ENCODE measurements around the gene MRGPRD. TPM values are rescaled to one million over a fixed set of nuclear protein-coding genes. Genes with fewer than 3 reads are reported as not detected.
A peak's percentile ranks its signal among the peaks of the same experiment; 100 is the strongest.

MRGPRD gene
- total and polyA plus RNA-seq, 11 donors, result not detected

- Histone ChIP-seq H3K4me1 (peaks cover 0 to 10% (median 8%) of the 10 kb centered on the region in 12 donors), H3K27ac (no peak overlapping the region), H3K9me3 (no peaks in the 10 kb centered on the region), H3K4me3 (no peak overlapping the region), H3K36me3 (no peaks in the 10 kb centered on the region), H3K27me3 (no peaks in the 10 kb centered on the region)
- DNase-seq, result peak in 2 of 5 donors; percentile 15 to 55
- ATAC-seq, result no peak
- intact Hi-C loops (cut with DNase I), result loop anchor here in 2 of 10 donors (10.0 kb wide), 2 partner anchors 125 to 295 kb away; no protein-coding TSS in a partner anchor
- no peak for TF ChIP-seq POLR2A (IDR thresholded peaks at IDR 0.05)
- TF ChIP-seq, protein P1, sequence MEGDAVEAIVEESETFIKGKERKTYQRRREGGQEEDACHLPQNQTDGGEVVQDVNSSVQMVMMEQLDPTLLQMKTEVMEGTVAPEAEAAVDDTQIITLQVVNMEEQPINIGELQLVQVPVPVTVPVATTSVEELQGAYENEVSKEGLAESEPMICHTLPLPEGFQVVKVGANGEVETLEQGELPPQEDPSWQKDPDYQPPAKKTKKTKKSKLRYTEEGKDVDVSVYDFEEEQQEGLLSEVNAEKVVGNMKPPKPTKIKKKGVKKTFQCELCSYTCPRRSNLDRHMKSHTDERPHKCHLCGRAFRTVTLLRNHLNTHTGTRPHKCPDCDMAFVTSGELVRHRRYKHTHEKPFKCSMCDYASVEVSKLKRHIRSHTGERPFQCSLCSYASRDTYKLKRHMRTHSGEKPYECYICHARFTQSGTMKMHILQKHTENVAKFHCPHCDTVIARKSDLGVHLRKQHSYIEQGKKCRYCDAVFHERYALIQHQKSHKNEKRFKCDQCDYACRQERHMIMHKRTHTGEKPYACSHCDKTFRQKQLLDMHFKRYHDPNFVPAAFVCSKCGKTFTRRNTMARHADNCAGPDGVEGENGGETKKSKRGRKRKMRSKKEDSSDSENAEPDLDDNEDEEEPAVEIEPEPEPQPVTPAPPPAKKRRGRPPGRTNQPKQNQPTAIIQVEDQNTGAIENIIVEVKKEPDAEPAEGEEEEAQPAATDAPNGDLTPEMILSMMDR (IDR thresholded peaks at IDR 0.05), result no peak
- 89 to 94% (median 92%) methylated on average over 23 to 31 of the region's 31 CpGs for WGBS, 4 donors
Measured at GRCh38 chr11:68959465-68960293, 21.1 kb downstream of the MRGPRD start.

DNA sequence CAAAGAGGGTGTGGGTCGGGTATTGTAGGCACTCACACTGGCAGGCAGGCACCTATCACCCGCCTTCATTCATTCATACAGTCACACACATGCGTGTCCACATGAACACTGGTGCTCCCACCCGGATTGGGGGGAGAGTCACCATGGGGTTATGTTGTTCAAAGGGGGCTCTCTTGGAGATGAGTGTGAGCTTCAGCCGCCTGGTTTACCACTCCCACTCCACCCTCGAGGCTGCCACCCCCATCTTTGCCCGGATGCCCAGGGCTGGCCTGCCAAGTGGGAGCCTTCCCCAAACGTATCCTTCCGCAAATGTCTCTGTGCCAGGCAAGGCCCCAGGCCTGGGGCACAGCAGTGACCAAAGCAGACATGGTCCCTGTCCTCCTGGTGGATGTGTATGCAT is 22.6 kb downstream of the MRGPRD start:
- DNase-seq (peak in 2 of 5 donors; percentile 17 to 20), ATAC-seq (no peak)
- Histone ChIP-seq H3K4me1 (peaks cover 0 to 11% (median 8%) of the 10 kb centered on the region in 12 donors), H3K4me3 (no peak overlapping the region), H3K27me3 (no peaks in the 10 kb centered on the region), H3K36me3 (no peaks in the 10 kb centered on the region), H3K9me3 (no peaks in the 10 kb centered on the region), H3K27ac (no peak overlapping the region)
- TF ChIP-seq, protein P1 (IDR thresholded peaks at IDR 0.05), result no peak
- no peak for TF ChIP-seq POLR2A (IDR thresholded peaks at IDR 0.05)
- 94 to 97% (median 96%) methylated on average over 7 to 9 of the region's 9 CpGs for WGBS, 4 donors
- intact Hi-C loops (cut with DNase I), result loop anchor here in 1 of 10 donors (10.0 kb wide), 1 partner anchor 127 kb away; no protein-coding TSS in a partner anchor

DNA sequence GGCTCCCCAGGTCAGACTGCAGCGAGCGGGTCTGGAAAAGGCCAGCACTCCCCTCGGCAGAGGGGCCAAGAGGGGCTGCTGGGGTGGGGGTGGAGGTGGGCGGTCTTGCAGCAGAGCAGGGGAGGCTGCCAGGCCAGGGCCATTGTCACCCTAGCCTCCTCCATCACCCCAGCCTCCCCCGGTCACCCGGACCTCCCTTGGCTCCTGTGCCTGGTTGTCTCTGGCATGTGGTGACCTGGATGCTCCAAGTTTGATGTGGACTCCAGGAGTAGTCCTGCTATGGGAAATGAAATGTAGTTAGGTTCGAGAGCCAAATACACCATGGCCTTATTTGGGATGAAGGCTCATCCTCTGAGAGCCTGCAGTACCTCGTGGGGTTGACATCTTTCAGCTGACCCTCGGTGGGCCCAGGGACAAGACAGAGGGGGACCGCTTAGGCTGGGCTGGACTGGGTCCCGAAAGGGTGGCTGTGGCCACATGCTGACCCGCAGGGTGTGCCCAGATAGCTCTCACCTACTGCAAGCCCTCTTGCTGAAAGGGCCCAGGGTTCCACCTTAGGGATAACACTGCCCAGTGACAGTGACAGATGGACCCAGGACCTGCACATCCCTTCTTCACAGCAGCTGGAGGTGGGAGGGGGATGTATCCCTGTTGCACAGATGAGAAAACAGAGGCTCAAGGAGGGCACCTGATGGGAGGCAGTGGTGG is 24.1 kb downstream of the MRGPRD start:
- Histone ChIP-seq H3K27ac (peak overlapping the region in 1 of 12 donors; percentile 84), H3K4me1 (peaks cover 0 to 11% (median 8%) of the 10 kb centered on the region in 12 donors), H3K27me3 (no peaks in the 10 kb centered on the region), H3K9me3 (no peaks in the 10 kb centered on the region), H3K36me3 (no peaks in the 10 kb centered on the region), H3K4me3 (no peak overlapping the region)
- 75 to 81% (median 79%) methylated on average over 12 of the region's 12 CpGs for WGBS, 4 donors
- ATAC-seq (no peak), DNase-seq (peak in 1 of 5 donors; percentile 46)
- TF ChIP-seq, protein P1 (IDR thresholded peaks at IDR 0.05), result no peak
- no peak for TF ChIP-seq POLR2A (IDR thresholded peaks at IDR 0.05)
- intact Hi-C loops (cut with DNase I), result loop anchor here in 1 of 10 donors (10.0 kb wide), 1 partner anchor 128 kb away; no protein-coding TSS in a partner anchor

DNA sequence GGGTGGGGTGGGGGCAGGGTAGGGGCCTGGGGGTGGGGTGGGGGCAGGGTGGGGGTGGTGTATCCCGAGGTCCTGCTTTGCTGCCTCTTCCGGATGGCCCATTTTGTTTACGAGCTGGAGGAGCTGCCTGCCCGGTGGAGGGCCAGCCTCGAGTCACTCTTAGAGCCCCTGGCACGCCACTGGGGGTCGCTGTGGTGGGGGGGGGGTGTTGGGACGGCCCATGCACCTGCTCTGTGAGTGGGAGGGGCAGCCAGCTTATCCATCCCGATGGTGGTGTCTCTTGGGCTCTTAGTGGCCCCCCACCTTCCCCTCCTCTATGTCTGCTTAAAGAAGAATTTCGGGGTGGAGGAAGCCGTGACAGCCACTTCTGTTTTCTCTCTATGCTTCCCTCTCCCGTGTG is 24.6 kb downstream of the MRGPRD start:
- H3K36me3 ChIP-seq, result no peaks in the 10 kb centered on the region

More for the DNA sequence above, 24.6 kb downstream of the MRGPRD start:
- TF ChIP-seq, protein P1 (IDR thresholded peaks at IDR 0.05), result no peak
- TF ChIP-seq POLR2A (IDR thresholded peaks at IDR 0.05), result no peak
- Histone ChIP-seq H3K27ac (peak overlapping the region in 1 of 12 donors; percentile 84), H3K9me3 (no peaks in the 10 kb centered on the region), H3K4me3 (no peak overlapping the region), H3K4me1 (peaks cover 0 to 11% (median 8%) of the 10 kb centered on the region in 12 donors), H3K27me3 (no peaks in the 10 kb centered on the region)
- ATAC-seq (peak in 1 of 4 donors; percentile 44), DNase-seq (peak in 1 of 5 donors; percentile 48)
- WGBS, 4 donors, result 16 to 56% (median 28%) methylated on average over 5 to 12 of the region's 12 CpGs
- intact Hi-C loops (cut with DNase I), result loop anchor here in 1 of 10 donors (10.0 kb wide), 1 partner anchor 129 kb away; no protein-coding TSS in a partner anchor
